GM23338 (cell line): ENCODE results near the gene ABCA13. TPM values are rescaled to one million over a fixed set of nuclear protein-coding genes. Genes with fewer than 3 reads are reported as not detected.

Source experiments
- ATAC-seq: fragments of 200-7000 bp; cut with Tn5 transposase; 3 replicates; pipeline ENCODE4 v1.9.1; 2020
- DNase-seq: peaks from one replicate; pipeline ENCODE4 v3.0.0-alpha.2; 2015; ENCODE audit warnings: low spot score
- H2AFZ ChIP-seq: fragments of 200-600 bp; sonication (generic); 2 replicates; pipeline ENCODE4 v1.8.0; 2016; ENCODE audit warnings: antibody characterized with exemption, mild to moderate bottlenecking, moderate library complexity
- H3F3A ChIP-seq: fragments of 200-600 bp; sonication (generic); replicated peaks from 2 replicates; pipeline ENCODE4 v1.8.0; 2017; ENCODE audit warnings: antibody characterized with exemption, mixed run types, low read depth
- H3K27ac ChIP-seq: fragments of 200-600 bp; sonication (generic); 2 replicates; pipeline ENCODE4 v1.6.1; 2016; ENCODE audit warnings: low read depth
- H3K27me3 ChIP-seq: fragments of 200-600 bp; sonication (generic); 2 replicates; pipeline ENCODE4 v1.8.0; 2016; ENCODE audit warnings: mild to moderate bottlenecking, mixed run types, moderate library complexity; ENCODE audit not compliant: insufficient read depth
- H3K36me3 ChIP-seq: fragments of 200-600 bp; sonication (generic); 2 replicates; pipeline ENCODE4 v1.8.0; 2016; ENCODE audit warnings: mild to moderate bottlenecking; ENCODE audit not compliant: insufficient read depth
- H3K4me1 ChIP-seq: fragments of 200-600 bp; sonication (generic); 2 replicates; pipeline ENCODE4 v1.8.0; 2016; ENCODE audit warnings: mild to moderate bottlenecking, moderate library complexity; ENCODE audit not compliant: insufficient read depth
- H3K4me2 ChIP-seq: fragments of 200-600 bp; sonication (generic); 2 replicates; pipeline ENCODE4 v1.7.1; 2017; ENCODE audit warnings: mixed run types
- H3K4me3 ChIP-seq: fragments of 200-600 bp; sonication (generic); 2 replicates; pipeline ENCODE4 v1.6.1; 2016; ENCODE audit warnings: mixed run types
- H3K79me2 ChIP-seq: fragments of 200-600 bp; sonication (generic); replicated peaks from 2 replicates; pipeline ENCODE4 v1.8.0; 2017; ENCODE audit warnings: mild to moderate bottlenecking; ENCODE audit not compliant: insufficient read depth
- H3K9me2 ChIP-seq: fragments of 200-600 bp; sonication (generic); 2 replicates; pipeline ENCODE4 v1.8.0; 2017; ENCODE audit not compliant: insufficient read depth
- H4K20me1 ChIP-seq: fragments of 200-600 bp; sonication (generic); replicated peaks from 2 replicates; pipeline ENCODE4 v1.8.0; 2017; ENCODE audit warnings: mild to moderate bottlenecking; ENCODE audit not compliant: insufficient read depth
- H3K27ac Mint-ChIP-seq: 2 replicates; pipeline ENCODE4 v1.8.0; 2020; ENCODE audit warnings: inconsistent platforms, mild to moderate bottlenecking, moderate library complexity, mixed read lengths
- H3K27me3 Mint-ChIP-seq: 3 replicates; pipeline ENCODE4 v1.8.0; 2022; ENCODE audit warnings: low read depth, mild to moderate bottlenecking, moderate library complexity, mixed read lengths, inconsistent platforms; ENCODE audit not compliant: insufficient read depth, poor library complexity
- H3K36me3 Mint-ChIP-seq: 3 replicates; pipeline ENCODE4 v1.8.0; 2021; ENCODE audit warnings: low read depth, mild to moderate bottlenecking, inconsistent platforms, moderate library complexity, mixed read lengths
- H3K4me1 Mint-ChIP-seq: 3 replicates; pipeline ENCODE4 v1.8.0; 2020; ENCODE audit warnings: mild to moderate bottlenecking, inconsistent platforms, mixed read lengths
- H3K4me3 Mint-ChIP-seq: 3 replicates; pipeline ENCODE4 v1.8.0; 2021; ENCODE audit warnings: moderate library complexity, mild to moderate bottlenecking, inconsistent platforms, mixed read lengths
- H3K9me3 Mint-ChIP-seq: 3 replicates; pipeline ENCODE4 v1.8.0; 2020; ENCODE audit warnings: moderate library complexity, mild to moderate bottlenecking, inconsistent platforms, mixed read lengths
- CREB1 ChIP-seq: fragments of 250-450 bp; sonication (Bioruptor Pico); IDR thresholded peaks from 2 replicates; pipeline ENCODE4 v1.5.0; 2020; ENCODE audit warnings: low read depth, mild to moderate bottlenecking, moderate library complexity
- CTCF ChIP-seq, 2 experiments: fragments of 200-600 bp in 1 of 2; sonication (generic) in 1 of 2; conservative IDR thresholded peaks; 2 replicates each; pipeline versions ENCODE4 v1.5.1 to v1.6.1; 2016 to 2017; ENCODE audit warnings: antibody characterized with exemption in 2 of 2, low read depth in 2 of 2, mild to moderate bottlenecking in 2 of 2, moderate library complexity in 1 of 2
- ETS1 ChIP-seq: IDR thresholded peaks from 2 replicates; pipeline ENCODE4 v1.6.1; 2016; ENCODE audit warnings: antibody characterized with exemption
- EZH2 ChIP-seq: fragments of 200-600 bp; sonication (generic); IDR thresholded peaks from one replicate; pipeline ENCODE4 v1.8.0; 2017; ENCODE audit warnings: antibody characterized with exemption, mild to moderate bottlenecking, low read depth; ENCODE audit not compliant: unreplicated experiment
- EZH2phosphoT487 ChIP-seq: fragments of 200-600 bp; sonication (generic); IDR thresholded peaks from one replicate; pipeline ENCODE4 v1.8.1; 2018; ENCODE audit warnings: antibody characterized with exemption; ENCODE audit not compliant: unreplicated experiment
- JUNB ChIP-seq: IDR thresholded peaks from one replicate; pipeline ENCODE4 v1.6.1; 2016; ENCODE audit warnings: antibody characterized with exemption; ENCODE audit not compliant: unreplicated experiment
- NANOG ChIP-seq: IDR thresholded peaks from 2 replicates; pipeline ENCODE4 v1.6.1; 2016; ENCODE audit warnings: antibody characterized with exemption, borderline replicate concordance
- POLR2AphosphoS5 ChIP-seq: IDR thresholded peaks from 2 replicates; pipeline ENCODE4 v1.6.1; 2016; ENCODE audit warnings: antibody characterized with exemption, low read depth
- REST ChIP-seq: IDR thresholded peaks from one replicate; pipeline ENCODE4 v1.6.1; 2018; ENCODE audit warnings: antibody characterized with exemption; ENCODE audit not compliant: unreplicated experiment
- STAT1 ChIP-seq: IDR thresholded peaks from one replicate; pipeline ENCODE4 v1.6.1; 2016; ENCODE audit warnings: antibody characterized with exemption; ENCODE audit not compliant: unreplicated experiment
- ZNF331 ChIP-seq: fragments of 250-450 bp; sonication (Bioruptor Pico); IDR thresholded peaks from 2 replicates; pipeline ENCODE4 v1.5.0; 2020; ENCODE audit warnings: low read depth, mild to moderate bottlenecking, moderate library complexity
- ZNF462 ChIP-seq: fragments of 250-450 bp; sonication (Bioruptor Pico); IDR thresholded peaks from 2 replicates; pipeline ENCODE4 v1.5.0; 2020; ENCODE audit warnings: mild to moderate bottlenecking, moderate library complexity
- polyA plus RNA-seq: library from polyadenylated mRNA; unstranded; fragments of >200 nt; fragmentation: Nextera tagmentation; extraction: Ambion mirVana; gene quantifications from 2 replicates; pipeline ENCODE4 v1.2.1, GENCODE V29; 2016
- total RNA-seq: library from RNA; depleted of rRNA; stranded (reverse); fragments of >200 nt; shearing (Covaris generic); gene quantifications from 2 replicates; pipeline ENCODE4 v1.2.3, GENCODE V29; 2014

Gene ABCA13
- total and polyA plus RNA-seq, 2 experiments from 2014 or later: 0.21 TPM; not detected in 1

- no peak overlapping the region for H3K4me3 ChIP-seq
- H3K79me2 ChIP-seq: no peaks in the 10 kb centered on the region
- no peaks in the 10 kb centered on the region for H3K27me3 ChIP-seq
- H3K4me2 ChIP-seq: no peak overlapping the region
- Mint-ChIP-seq H3K4me3 (no peak overlapping the region), H3K4me1 (no peaks in the 10 kb centered on the region), H3K27ac (no peak overlapping the region), H3K27me3 (no peaks in the 10 kb centered on the region), H3K9me3 (no peaks in the 10 kb centered on the region), H3K36me3 (no peaks in the 10 kb centered on the region)
- no peaks in the 10 kb centered on the region for H4K20me1 ChIP-seq
- ATAC-seq (no peak), DNase-seq (no peak)
- no peak overlapping the region for H2AFZ ChIP-seq
- H3K27ac ChIP-seq: no peak overlapping the region
- H3K36me3 ChIP-seq: no peaks in the 10 kb centered on the region
- H3F3A ChIP-seq: no peaks in the 10 kb centered on the region
- peaks cover 9% of the 10 kb centered on the region; the same call in 1 of the 2 replicates for H3K9me2 ChIP-seq
- H3K4me1 ChIP-seq: no peaks in the 10 kb centered on the region
- TF ChIP-seq EZH2phosphoT487 (no peak), CTCF (conservative IDR thresholded peaks at IDR 0.05; ENCODE audit: low read depth in 2 of 2) (no peak), ETS1 (no peak), EZH2 (no peak), POLR2AphosphoS5 (no peak), JUNB (no peak), CREB1 (no peak), NANOG (no peak), ZNF462 (CRISPR knock-in tag) (no peak), ZNF331 (CRISPR knock-in tag) (no peak), REST (no peak), STAT1 (no peak)
Observed at GRCh38 chr7:48225101-48225500, 53.8 kb downstream of the ABCA13 start.
